AG04449 (cell line): ENCODE measurements around the gene MAP4K4.

ENCODE experiments used
- CTCF ChIA-PET: fragments of 350-600 bp; formaldehyde crosslinking; extraction: SDS; loops from one replicate; lab custom pipeline; 2021; ENCODE audit warnings: antibody characterized with exemption; lab: Yijun Ruan, JAX
- POLR2A ChIA-PET: fragments of 400-600, 350-600 bp; formaldehyde crosslinking; extraction: SDS; loops from one replicate; lab custom pipeline; 2020; ENCODE audit warnings: antibody characterized with exemption, inconsistent platforms; lab: Yijun Ruan, JAX
- DNase-seq: peaks from one replicate; pipeline ENCODE4 v3.0.0-alpha.2; 2010; ENCODE audit warnings: low read depth, low spot score
- H3K4me3 ChIP-seq: 2 replicates; pipeline ENCODE4 v1.5.1; 2011; ENCODE audit warnings: low read depth, mild to moderate bottlenecking, control low read depth, low read length
- TF ChIP-seq, protein P1 (sequence below): IDR thresholded peaks from one replicate; pipeline ENCODE4 v1.5.1; 2011; ENCODE audit warnings: mild to moderate bottlenecking, moderate library complexity, low read length, control low read depth, inconsistent platforms; ENCODE audit not compliant: insufficient read depth; ENCODE audit errors: missing control alignments

Gene MAP4K4

DNA sequence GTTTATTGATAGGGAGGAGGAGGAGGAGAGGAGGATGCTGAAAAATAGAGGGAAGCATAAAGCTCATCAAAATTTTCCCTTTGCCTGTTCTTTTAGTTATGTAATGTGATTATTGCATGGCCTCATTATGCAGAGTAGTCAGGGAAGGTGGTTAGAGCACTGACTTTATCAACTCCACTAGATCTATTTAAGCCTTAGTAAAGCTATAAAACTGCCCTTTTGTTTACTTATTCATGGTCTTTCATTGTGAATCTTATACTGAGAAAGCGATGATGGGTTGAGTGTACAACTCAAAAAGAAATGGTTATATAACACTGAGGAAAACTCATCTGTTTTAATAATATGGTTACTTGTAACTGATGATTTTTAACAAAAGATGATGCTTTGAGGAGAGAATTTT lies 81.7 kb downstream of the MAP4K4 start:
- CTCF ChIA-PET: interaction anchor here (0.9 to 6.6 kb wide), 8 partner anchors 8 to 87 kb away, joined by 3 to 34 read pairs (median 6); no protein-coding TSS in a partner anchor
- POLR2A ChIA-PET: no interaction called here
- DNase-seq: no peak
- H3K4me3 ChIP-seq: no peak overlapping the region
- TF ChIP-seq, protein P1, sequence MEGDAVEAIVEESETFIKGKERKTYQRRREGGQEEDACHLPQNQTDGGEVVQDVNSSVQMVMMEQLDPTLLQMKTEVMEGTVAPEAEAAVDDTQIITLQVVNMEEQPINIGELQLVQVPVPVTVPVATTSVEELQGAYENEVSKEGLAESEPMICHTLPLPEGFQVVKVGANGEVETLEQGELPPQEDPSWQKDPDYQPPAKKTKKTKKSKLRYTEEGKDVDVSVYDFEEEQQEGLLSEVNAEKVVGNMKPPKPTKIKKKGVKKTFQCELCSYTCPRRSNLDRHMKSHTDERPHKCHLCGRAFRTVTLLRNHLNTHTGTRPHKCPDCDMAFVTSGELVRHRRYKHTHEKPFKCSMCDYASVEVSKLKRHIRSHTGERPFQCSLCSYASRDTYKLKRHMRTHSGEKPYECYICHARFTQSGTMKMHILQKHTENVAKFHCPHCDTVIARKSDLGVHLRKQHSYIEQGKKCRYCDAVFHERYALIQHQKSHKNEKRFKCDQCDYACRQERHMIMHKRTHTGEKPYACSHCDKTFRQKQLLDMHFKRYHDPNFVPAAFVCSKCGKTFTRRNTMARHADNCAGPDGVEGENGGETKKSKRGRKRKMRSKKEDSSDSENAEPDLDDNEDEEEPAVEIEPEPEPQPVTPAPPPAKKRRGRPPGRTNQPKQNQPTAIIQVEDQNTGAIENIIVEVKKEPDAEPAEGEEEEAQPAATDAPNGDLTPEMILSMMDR: no peak

DNA sequence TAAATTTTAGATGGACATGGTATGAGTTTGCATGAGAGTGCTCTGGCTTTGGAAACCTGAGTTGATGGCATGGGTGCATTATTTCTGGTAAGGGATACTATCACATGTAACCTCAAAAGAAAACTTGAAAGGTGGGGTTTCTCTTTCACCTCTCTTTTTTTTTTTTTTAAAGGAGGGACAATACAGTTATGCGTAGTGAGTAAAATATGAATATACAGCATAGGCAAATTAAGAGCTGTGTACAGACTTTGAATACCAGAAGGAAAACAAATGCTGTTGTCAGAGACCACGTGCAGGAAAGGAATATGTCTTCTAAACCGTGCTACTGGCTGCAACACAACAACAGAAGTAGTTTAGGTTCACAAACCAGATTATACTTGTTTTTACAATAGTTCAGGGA lies 82.1 kb downstream of the MAP4K4 start:
- ChIA-PET POLR2A (no interaction called here), CTCF (interaction anchor here (0.9 to 6.6 kb wide), 9 partner anchors 9 to 437 kb away, joined by 3 to 34 read pairs (median 5); no protein-coding TSS in a partner anchor)
- no peak for DNase-seq
- TF ChIP-seq, protein P1: no peak
- no peak overlapping the region for H3K4me3 ChIP-seq

DNA sequence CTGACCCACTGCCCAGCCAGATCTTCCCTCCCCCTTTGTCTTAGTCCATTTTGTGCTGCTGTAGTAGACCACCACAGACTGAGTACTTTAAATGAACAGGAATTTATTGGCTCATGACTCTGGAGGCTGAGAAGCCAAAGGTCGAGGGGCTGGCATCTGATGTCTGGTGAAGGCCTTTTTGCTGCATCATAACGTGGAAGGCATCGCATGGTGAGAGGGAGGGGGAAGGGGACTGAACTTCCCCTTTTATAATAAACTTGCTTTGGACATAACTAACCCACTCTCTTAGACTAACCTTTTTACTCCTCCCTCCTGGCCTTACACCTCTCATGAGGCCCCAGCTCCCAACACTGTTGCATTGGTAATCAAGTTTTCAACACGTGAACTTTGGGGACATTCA lies 83.8 kb downstream of the MAP4K4 start:
- CTCF ChIA-PET: interaction anchor here (1.2 to 6.6 kb wide), 6 partner anchors 11 to 50 kb away, joined by 3 to 34 read pairs (median 14); no protein-coding TSS in a partner anchor
- POLR2A ChIA-PET: no interaction called here
- H3K4me3 ChIP-seq: no peak overlapping the region
- DNase-seq: no peak
- TF ChIP-seq, protein P1: no peak

DNA sequence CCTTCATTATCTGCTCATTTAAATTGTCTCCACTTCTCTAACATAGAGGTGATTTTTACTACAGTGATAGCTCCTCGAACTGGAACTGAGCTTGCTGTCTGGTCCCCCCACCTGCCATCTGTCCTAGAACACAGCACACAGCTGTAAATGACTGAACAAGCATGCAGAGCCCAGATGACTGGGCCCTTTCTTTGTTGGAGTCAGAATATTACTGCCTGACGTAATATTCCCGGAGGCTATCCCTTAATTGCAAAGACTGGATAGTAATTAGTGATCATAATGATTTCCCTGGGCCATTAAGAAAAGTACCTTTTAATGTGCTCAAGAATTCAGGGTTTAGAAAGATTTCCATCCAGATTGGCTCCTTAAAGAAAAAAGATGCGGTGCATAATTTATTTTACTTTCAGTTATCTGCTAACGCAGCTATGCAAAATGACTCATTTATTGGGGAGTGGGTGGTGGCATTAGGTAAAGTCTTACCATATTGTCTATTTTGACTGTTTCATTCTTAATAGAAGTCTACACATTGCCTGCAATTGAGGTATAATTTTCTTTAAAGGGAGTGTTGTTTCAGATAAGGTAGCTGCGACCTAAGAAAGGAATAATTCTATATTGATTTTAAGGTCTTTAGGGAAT lies 84.4 kb downstream of the MAP4K4 start:
- CTCF ChIA-PET: interaction anchor here (3.5 to 6.6 kb wide), 3 partner anchors 11 to 50 kb away, joined by 12 to 34 read pairs (median 22); no protein-coding TSS in a partner anchor
- TF ChIP-seq, protein P1: no peak
- POLR2A ChIA-PET: no interaction called here
- no peak overlapping the region for H3K4me3 ChIP-seq
- no peak for DNase-seq

DNA sequence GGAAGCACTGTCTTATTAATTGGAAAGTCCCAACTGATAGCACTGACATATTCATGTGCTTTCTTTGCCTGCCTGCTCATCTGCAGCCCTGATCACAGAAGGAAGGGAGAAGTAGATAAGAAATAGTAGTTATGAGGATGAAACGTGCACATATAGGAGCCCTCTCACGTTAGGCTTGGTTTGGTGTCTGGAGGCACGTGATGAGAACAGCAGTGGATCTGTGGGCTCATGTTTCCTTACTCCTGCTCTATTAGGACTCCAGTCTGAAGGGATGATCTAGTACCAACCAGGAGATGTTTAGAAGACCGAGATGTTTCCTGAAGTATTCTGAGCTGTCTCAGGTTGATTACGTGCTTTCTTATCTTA lies 84.9 kb downstream of the MAP4K4 start:
- TF ChIP-seq, protein P1: no peak
- ChIA-PET POLR2A (no interaction called here), CTCF (interaction anchor here (3.5 to 6.6 kb wide), 3 partner anchors 12 to 49 kb away, joined by 12 to 34 read pairs (median 22); no protein-coding TSS in a partner anchor)

DNA sequence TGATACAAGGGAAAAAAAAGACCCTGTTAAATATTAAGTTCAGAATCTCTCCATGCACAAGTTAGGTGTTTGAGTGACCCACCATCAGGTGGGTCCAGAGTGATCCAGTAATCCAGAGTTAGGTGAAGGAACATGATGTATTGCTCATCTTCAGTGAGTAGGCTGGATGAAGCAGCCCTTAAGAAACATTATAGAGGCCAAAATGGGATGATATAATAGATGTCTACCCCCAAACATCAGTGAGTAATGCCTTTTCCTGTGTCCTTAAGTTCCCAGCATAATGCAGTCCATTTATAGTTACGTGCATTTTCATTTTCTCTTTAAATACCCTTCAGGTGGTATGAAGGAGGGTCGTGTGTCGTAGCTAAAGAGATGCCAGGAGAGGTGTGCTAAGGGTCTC lies 89.6 kb downstream of the MAP4K4 start:
- POLR2A ChIA-PET: no interaction called here
- CTCF ChIA-PET: interaction anchor here (2.2 kb wide), 1 partner anchor 16 kb away, joined by 11 read pairs; no protein-coding TSS in a partner anchor
- TF ChIP-seq, protein P1: no peak
- DNase-seq: no peak
- no peak overlapping the region for H3K4me3 ChIP-seq

More for the DNA sequence above, 84.9 kb downstream of the MAP4K4 start:
- DNase-seq: no peak
- H3K4me3 ChIP-seq: no peak overlapping the region
